Small intestine (tissue), 7 donors: ENCODE results near the gene LCN2. TPM values are rescaled to one million over a fixed set of nuclear protein-coding genes. Genes with fewer than 3 reads are reported as not detected.

Experiments
- DNase-seq, 2 donors: peaks; one replicate each; pipeline versions ENCODE4 v3.0.0 to v3.0.0-alpha.2; 2013
- FAIRE-seq: peaks from 2 replicates; lab custom pipeline; 2012; peaks lifted over from hg19 to GRCh38; lab: Jason Lieb, UNC
- H3K27ac ChIP-seq, 3 donors: one replicate each; pipeline ENCODE4 v1.5.1; 2013; ENCODE audit warnings: low read length in 2 of 3, mild to moderate bottlenecking in 2 of 3, control low read depth in 1 of 3, inconsistent platforms in 1 of 3, low read depth in 1 of 3, moderate library complexity in 1 of 3
- H3K27me3 ChIP-seq, 3 donors: one replicate each; pipeline ENCODE4 v1.6.1; 2013; ENCODE audit warnings: low read length in 3 of 3, inconsistent platforms in 1 of 3; ENCODE audit not compliant: control insufficient read depth in 3 of 3, insufficient read depth in 3 of 3
- H3K36me3 ChIP-seq, 3 donors: one replicate each; pipeline ENCODE4 v1.6.1; 2013; ENCODE audit warnings: low read length in 3 of 3, inconsistent platforms in 1 of 3, low read depth in 1 of 3, mild to moderate bottlenecking in 1 of 3, moderate library complexity in 1 of 3; ENCODE audit not compliant: control insufficient read depth in 3 of 3, insufficient read depth in 2 of 3
- H3K4me1 ChIP-seq, 3 donors: one replicate each; pipeline ENCODE4 v1.6.1; 2013; ENCODE audit warnings: low read length in 2 of 3, inconsistent platforms in 1 of 3, low read depth in 1 of 3, mild to moderate bottlenecking in 1 of 3, moderate library complexity in 1 of 3; ENCODE audit not compliant: control insufficient read depth in 3 of 3, insufficient read depth in 2 of 3
- H3K4me3 ChIP-seq, 3 donors: one replicate each; pipeline ENCODE4 v1.5.1; 2013; ENCODE audit warnings: low read length in 3 of 3, control low read depth in 1 of 3, inconsistent platforms in 1 of 3, low read depth in 1 of 3, mild to moderate bottlenecking in 1 of 3, moderate library complexity in 1 of 3
- H3K9me3 ChIP-seq, 2 donors: one replicate each; pipeline ENCODE4 v1.6.1; 2013; ENCODE audit warnings: low read depth in 1 of 2, low read length in 1 of 2; ENCODE audit not compliant: control insufficient read depth in 2 of 2, insufficient read depth in 1 of 2
- WGBS, 3 donors: extraction: QIAGEN DNeasy Blood & Tissue Kit; methylation state at CpG; one replicate each; pipeline ENCODE4 v1.1.7; 2013; 5-methylcytosine and 5-hydroxymethylcytosine counted together
- polyA plus RNA-seq, 4 donors: library from polyadenylated mRNA; stranded (reverse) in 3 of 4; unstranded in 1 of 4; fragments of 200-250 nt in 3 of 4; fragments of 120-200 nt in 1 of 4; gene quantifications; one replicate each; pipeline versions ENCODE4 v1.2.1 to v1.2.3, GENCODE V29; 2013
- donor health status: healthy with polysubstance abuse.
- donor health status: control.
- donor health status: control.
- donor health status: Bipolar disorder and iron deficiency.
- donor health status: healthy.

LCN2 gene
- polyA plus RNA-seq, 4 donors, result 1.6 to 582 (median 3.7) TPM

DNA sequence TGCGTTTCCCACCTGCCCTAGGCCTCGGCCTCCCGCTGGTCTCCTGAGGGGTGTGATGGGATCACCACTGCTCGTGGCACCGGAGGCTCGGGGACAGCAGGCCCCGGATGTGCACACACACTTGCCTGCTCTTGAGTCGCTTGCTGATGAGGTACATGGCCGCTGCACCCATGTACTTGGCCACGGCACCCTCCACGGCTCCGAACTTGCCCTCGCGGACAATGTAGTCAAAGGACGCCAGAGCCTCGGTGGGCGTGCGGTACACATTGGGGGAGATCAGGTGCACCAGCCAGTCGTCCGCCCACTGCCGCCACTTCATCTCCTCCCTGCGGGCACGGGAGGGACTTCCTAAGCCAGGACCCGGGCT is 26.5 kb upstream of the LCN2 start:
- Histone ChIP-seq H3K4me3 (no peak overlapping the region), H3K27me3 (no peaks in the 10 kb centered on the region), H3K36me3 (peaks cover 7 to 73% (median 9%) of the 10 kb centered on the region in 3 donors), H3K4me1 (peaks cover 0 to 18% (median 4%) of the 10 kb centered on the region in 3 donors), H3K27ac (no peak overlapping the region), H3K9me3 (no peaks in the 10 kb centered on the region)
- WGBS, 3 donors, result 93 to 96% (median 94%) methylated on average over 21 to 24 of the region's 24 CpGs
- DNase-seq (no peak), FAIRE-seq (no peak)

DNA sequence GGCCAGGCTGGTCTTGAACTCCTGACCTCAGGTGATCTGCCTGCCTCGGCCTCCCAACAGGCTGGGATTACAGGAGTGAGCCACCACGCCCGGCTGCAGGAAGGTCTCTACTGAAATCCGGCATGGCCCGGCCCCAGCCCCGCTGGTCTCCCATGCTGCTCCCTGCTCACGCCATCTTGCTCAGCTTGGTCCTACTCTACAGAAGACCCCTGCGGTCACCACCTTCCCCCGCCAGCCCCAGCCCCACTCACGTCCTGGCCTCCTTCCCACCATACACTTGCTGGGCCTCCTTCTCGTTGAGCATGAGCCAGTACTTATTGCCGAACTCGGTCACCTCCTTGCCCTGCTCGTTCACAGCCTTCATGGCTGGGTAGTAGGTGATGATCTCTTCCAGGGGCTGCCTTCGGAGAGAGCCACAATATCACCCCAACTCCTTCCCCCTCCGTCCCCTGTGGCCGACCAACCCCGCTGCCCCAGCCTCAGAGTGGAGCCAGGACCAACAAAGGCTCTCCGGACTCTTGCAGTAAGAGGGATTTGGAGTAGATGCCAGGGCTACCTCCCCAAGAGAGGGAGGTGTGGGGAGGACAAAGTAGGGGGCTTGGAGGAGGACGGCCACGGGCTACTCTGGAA is 25.7 kb upstream of the LCN2 start:
- H3K36me3 ChIP-seq, result peaks cover 7 to 73% (median 9%) of the 10 kb centered on the region in 3 donors
- H3K4me1 ChIP-seq, result peaks cover 0 to 14% (median 4%) of the 10 kb centered on the region in 3 donors
- no peak overlapping the region for H3K27ac ChIP-seq
- FAIRE-seq, result no peak
- DNase-seq, result no peak
- H3K9me3 ChIP-seq, result no peaks in the 10 kb centered on the region
- H3K4me3 ChIP-seq, result no peak overlapping the region
- 88 to 92% (median 90%) methylated on average over 21 of the region's 21 CpGs for WGBS, 3 donors
- no peaks in the 10 kb centered on the region for H3K27me3 ChIP-seq

DNA sequence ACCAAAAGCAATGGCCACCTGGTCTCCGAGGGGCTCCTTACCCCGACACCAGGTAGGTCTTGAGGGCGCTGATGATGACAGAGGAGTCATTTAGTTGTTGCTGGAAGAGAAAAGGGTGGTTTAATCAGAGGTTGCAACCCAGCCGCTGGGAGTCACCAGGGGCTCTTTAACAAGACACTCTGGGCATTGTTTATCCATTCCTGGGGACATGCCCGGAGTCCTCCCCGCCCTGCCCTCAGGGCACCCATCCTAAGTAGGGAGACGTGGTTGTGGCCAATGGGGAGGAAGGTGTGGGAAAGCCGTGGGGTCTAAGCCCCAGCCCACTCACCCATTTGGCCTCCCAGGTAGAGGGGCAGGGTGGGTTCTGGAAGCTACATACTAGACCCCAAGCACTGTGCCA is 24.8 kb upstream of the LCN2 start:
- H3K36me3 ChIP-seq, result peaks cover 7 to 67% (median 9%) of the 10 kb centered on the region in 3 donors
- H3K27ac ChIP-seq, result no peak overlapping the region
- no peak overlapping the region for H3K4me3 ChIP-seq
- no peaks in the 10 kb centered on the region for H3K27me3 ChIP-seq
- peaks cover 0 to 6% of the 10 kb centered on the region in 2 donors for H3K9me3 ChIP-seq
- 85 to 92% (median 86%) methylated on average over 5 to 8 of the region's 8 CpGs for WGBS, 3 donors
- DNase-seq (no peak), FAIRE-seq (no peak)
- peaks cover 0 to 17% (median 7%) of the 10 kb centered on the region in 3 donors for H3K4me1 ChIP-seq

DNA sequence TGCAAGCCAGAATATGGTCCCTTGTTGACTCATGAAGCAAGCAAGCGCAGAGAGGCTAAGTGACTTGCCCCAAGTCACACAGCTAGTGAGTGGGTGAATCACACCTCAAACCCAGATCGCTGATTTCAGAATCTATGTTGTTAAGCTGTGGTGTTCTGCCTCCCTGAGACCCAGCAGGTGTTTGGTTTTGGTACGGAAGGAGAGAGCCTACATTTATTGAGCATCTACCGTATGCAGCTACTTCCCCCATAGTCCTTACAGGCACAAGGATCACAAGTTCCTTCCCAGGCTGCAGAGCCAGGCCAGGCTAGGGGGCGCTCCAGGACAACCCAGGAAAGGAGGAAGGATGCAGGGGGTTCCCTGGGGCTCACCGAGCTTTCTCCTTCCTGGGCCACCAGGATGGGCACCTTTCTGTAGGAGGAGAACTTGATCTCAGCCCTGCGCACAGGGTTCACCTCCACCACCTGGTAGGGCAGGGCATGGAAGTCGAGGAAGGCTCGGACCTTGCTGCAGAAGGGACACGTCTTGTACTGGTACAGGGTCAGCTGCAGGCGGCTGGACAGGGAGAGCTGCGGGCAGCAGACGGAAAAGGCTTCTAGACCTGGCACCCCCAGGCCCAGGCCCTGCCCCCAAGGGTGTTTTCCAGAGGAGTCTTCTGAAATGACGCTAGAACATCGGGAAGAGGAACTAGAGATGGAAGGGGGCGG is 24.2 kb upstream of the LCN2 start:
- no peak overlapping the region for H3K27ac ChIP-seq
- no peak for FAIRE-seq
- WGBS, 3 donors, result 61 to 62% (median 62%) methylated on average over 16 of the region's 16 CpGs

DNA sequence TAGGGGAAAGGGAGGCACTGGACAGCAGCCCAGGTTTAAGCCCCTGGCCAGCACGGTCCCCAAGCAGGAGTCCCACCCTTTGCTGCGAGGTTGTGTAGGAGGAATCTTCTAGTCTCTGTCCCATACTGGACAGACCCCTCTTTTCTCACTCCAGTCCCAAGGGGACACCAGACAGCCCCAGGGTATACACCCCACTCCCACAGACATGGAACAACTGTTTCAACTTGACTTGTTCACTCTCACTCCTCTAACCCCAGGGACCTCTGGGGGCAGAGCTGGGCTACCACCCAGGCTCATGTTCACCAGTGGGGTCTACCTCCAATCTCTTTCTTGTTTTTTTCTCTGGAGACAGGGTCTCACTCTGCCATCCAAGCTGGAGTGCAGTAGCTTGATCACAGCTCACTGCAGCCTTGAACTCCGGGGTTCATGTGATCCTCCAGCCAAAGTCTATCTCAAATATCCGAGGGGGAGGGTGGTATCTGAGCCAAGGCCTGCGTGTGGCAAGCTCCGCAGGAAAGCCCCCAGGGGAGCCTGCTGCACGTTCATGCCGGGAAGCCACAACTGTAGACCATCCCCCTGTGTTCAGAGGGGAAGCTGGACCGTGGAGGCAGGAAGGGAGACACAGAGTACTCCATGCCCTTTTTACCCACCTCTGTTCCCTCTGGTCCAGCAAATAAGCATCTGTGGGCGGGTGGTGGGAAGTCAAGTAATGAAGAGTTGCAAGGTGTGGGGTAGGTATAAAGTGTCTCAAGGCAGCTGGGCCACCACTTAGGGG is 23.5 kb upstream of the LCN2 start:
- DNase-seq (no peak), FAIRE-seq (no peak)
- Histone ChIP-seq H3K4me3 (peak overlapping the region in 1 of 3 donors; percentile 20), H3K27me3 (no peaks in the 10 kb centered on the region), H3K36me3 (peaks cover 7 to 54% (median 9%) of the 10 kb centered on the region in 3 donors), H3K4me1 (peaks cover 0 to 17% (median 7%) of the 10 kb centered on the region in 3 donors), H3K9me3 (peaks cover 0 to 7% of the 10 kb centered on the region in 2 donors), H3K27ac (peak overlapping the region in 1 of 3 donors; percentile 17)
- 36 to 42% (median 40%) methylated on average over 10 of the region's 10 CpGs for WGBS, 3 donors

More for the DNA sequence above, 24.2 kb upstream of the LCN2 start:
- no peak overlapping the region for H3K4me3 ChIP-seq
- H3K36me3 ChIP-seq, result peaks cover 7 to 61% (median 9%) of the 10 kb centered on the region in 3 donors
- peaks cover 0 to 7% of the 10 kb centered on the region in 2 donors for H3K9me3 ChIP-seq
- DNase-seq, result peak; percentile 68 to 78
- H3K4me1 ChIP-seq, result peaks cover 0 to 17% (median 7%) of the 10 kb centered on the region in 3 donors
- no peaks in the 10 kb centered on the region for H3K27me3 ChIP-seq

DNA sequence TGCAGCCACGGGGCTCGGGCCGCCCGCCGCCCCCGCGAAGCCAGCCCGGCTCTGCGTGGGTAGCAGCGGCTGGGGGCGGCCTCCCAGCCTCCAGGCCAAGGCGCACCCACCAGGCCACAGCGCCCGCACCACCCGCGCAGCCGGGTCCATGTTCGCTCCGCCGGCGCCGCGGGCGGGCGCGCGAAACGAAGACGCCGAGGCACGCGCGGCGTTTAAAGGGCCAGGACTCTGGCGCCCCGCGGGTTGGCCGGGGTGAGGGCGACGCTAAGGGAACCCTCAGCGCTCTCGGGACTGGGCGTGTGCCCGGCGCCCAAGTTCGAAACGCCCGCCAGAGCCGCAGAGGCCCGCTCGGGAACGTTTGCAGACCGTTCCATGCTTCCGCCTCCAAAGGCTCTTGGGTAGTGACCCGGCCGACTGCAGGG is 21.7 kb upstream of the LCN2 start, which contains the start of gene PTGES2:
Gene PTGES2, minus strand, starts transcription at position 162 of the 422 bp plus-strand sequence. Its CDS starts 12 bp downstream, at position 150.
- Histone ChIP-seq H3K4me3 (peak within 1 kb of the TSS; percentile 85 to 100 (median 92)), H3K36me3 (peaks cover 1 to 36% (median 4%) of the 10 kb centered on the region in 3 donors), H3K27me3 (no peaks in the 10 kb centered on the region), H3K4me1 (peaks cover 0 to 31% (median 7%) of the 10 kb centered on the region in 3 donors), H3K27ac (peak within 1 kb of the TSS; percentile 90 to 96 (median 94)), H3K9me3 (peaks cover 0 to 7% of the 10 kb centered on the region in 2 donors)
- 0 to 1% (median 1%) methylated on average over 34 to 56 of the region's 56 CpGs for WGBS, 3 donors
- peak; percentile 84 to 96 for DNase-seq
- no peak for FAIRE-seq

DNA sequence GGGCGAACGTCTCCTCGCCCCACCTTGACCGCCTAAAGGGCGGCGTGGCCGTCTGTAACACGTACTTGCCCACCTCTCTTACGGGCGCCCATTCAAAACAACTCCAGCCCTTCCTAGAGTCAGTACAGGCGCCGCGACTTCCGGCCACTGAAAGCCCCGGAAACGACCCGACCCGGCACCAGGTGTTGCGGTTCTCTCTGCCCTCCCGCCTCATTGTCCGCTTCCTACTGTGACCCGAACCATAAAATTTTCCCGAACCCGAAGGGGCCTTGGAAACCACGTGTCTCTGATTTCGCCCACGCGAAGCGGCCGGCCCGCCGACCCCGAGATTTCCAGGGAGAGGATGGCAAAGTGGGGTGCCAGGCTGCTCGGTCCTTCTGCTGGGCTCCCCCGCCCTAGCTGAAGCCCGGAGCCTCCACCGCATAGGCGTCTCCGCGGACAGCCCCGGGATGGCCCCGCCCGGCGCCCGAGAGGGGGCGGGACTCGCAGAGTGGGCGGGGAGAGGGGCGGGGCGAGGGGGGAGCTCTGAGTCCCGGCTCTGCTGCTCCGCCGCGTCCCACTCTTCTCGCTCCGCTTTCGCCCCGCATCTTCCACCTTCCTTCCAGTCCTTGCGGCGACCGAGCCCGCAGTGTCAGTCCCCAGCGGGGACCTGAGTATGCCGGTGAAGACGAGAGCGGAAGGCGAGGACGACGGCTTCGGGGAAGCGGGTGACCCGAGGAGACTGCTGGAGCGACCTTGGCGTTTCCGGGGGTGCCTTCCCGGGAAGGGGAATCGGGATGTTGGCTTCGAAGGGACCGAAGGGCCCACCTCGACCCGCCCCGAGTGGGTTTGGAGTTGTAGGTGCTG is 21.0 kb upstream of the LCN2 start:
- DNase-seq (peak; percentile 91 to 97), FAIRE-seq (no peak)
- peaks cover 0 to 37% (median 7%) of the 10 kb centered on the region in 3 donors for H3K4me1 ChIP-seq
- H3K4me3 ChIP-seq, result peak overlapping the region; percentile 85 to 100 (median 92)
- WGBS, 3 donors, result 0% methylated on average over 69 to 82 of the region's 82 CpGs
- no peaks in the 10 kb centered on the region for H3K27me3 ChIP-seq
- peaks cover 0 to 30% (median 0%) of the 10 kb centered on the region in 3 donors for H3K36me3 ChIP-seq
- peak overlapping the region; percentile 90 to 96 (median 94) for H3K27ac ChIP-seq
- peaks cover 0 to 7% of the 10 kb centered on the region in 2 donors for H3K9me3 ChIP-seq
